ENCODE measurements around the gene MYO18A.

Gene MYO18A

GRCh38 chr17:29136998-29137730 is 43.0 kb downstream of the MYO18A start:
- no peak for TF ChIP-seq CTCF (IDR thresholded peaks at IDR 0.05; ENCODE audit: extremely low read depth, missing control alignments)
- no peak for DNase-seq (ENCODE audit: low spot score)

- no peak for TF ChIP-seq CTCF (IDR thresholded peaks at IDR 0.05; ENCODE audit: extremely low read depth, missing control alignments)
- no peak for DNase-seq (ENCODE audit: low spot score)
Measured at GRCh38 chr17:29135464-29135863, 44.7 kb downstream of the MYO18A start.

GRCh38 chr17:29133121-29133713 is 47.0 kb downstream of the MYO18A start:
- no peak for TF ChIP-seq CTCF (IDR thresholded peaks at IDR 0.05; ENCODE audit: extremely low read depth, missing control alignments)
- no peak for DNase-seq (ENCODE audit: low spot score)

GRCh38 chr17:29131814-29132682 is 48.1 kb downstream of the MYO18A start:
- no peak for TF ChIP-seq CTCF (IDR thresholded peaks at IDR 0.05; ENCODE audit: extremely low read depth, missing control alignments)
- DNase-seq (ENCODE audit: low spot score), result no peak

- DNase-seq (ENCODE audit: low spot score), result no peak
Measured at GRCh38 chr17:29129731-29130130, 50.5 kb downstream of the MYO18A start.

GRCh38 chr17:29127840-29128239 is 52.4 kb downstream of the MYO18A start:
- no peak for TF ChIP-seq CTCF (IDR thresholded peaks at IDR 0.05; ENCODE audit: extremely low read depth, missing control alignments)
- no peak for DNase-seq (ENCODE audit: low spot score)

More at GRCh38 chr17:29129731-29130130, 50.5 kb downstream of the MYO18A start:
- TF ChIP-seq CTCF (IDR thresholded peaks at IDR 0.05; ENCODE audit: extremely low read depth, missing control alignments), result no peak
